IMR-90 (cell line): ENCODE results near the gene AXIN2. TPM values are rescaled to one million over a fixed set of nuclear protein-coding genes. Genes with fewer than 3 reads are reported as not detected.

Experiments
- ATAC-seq: fragments of 200-7000 bp; cut with Tn5 transposase; 2 replicates; pipeline ENCODE4 v1.9.1; 2020; ENCODE audit warnings: low read depth, mild to moderate bottlenecking, moderate library complexity
- BruUV-seq: library from RNA; stranded (reverse); fragments of 400-500 nt; replicated peaks from 2 replicates; lab custom pipeline; 2021; lab: Mats Ljungman, UMichigan
- CTCF ChIA-PET: fragments of 300-600 bp; formaldehyde crosslinking; extraction: SDS; loops from one replicate; lab custom pipeline; 2021; ENCODE audit warnings: antibody characterized with exemption; lab: Yijun Ruan, JAX
- POLR2A ChIA-PET: fragments of 300-600 bp; sonication (Branson Sonifier 250); formaldehyde crosslinking; loops from one replicate; lab custom pipeline; 2022; ENCODE audit warnings: antibody characterized with exemption; ENCODE audit not compliant: unreplicated experiment; lab: Charles Lee
- DNase-seq: peaks from one replicate; pipeline ENCODE4 v3.0.0; 2013
- H2AFZ ChIP-seq: replicated peaks from 2 replicates; pipeline ENCODE3; 2013; ENCODE audit warnings: low read length, mild to moderate bottlenecking; ENCODE audit not compliant: poor library complexity
- H2AK5ac ChIP-seq: 2 replicates; pipeline ENCODE4 v1.6.1; 2013; ENCODE audit warnings: low read depth, low read length, inconsistent platforms
- H2AK9ac ChIP-seq: replicated peaks from 2 replicates; pipeline ENCODE3; 2013; ENCODE audit warnings: mild to moderate bottlenecking, low read depth, low read length, moderate library complexity; ENCODE audit not compliant: poor library complexity
- H2BK120ac ChIP-seq: 2 replicates; pipeline ENCODE4 v1.6.1; 2013; ENCODE audit warnings: low read depth, low read length, inconsistent platforms
- H2BK15ac ChIP-seq: 3 replicates; pipeline ENCODE4 v1.6.1; 2013; ENCODE audit warnings: low read depth, low read length, inconsistent platforms
- H2BK20ac ChIP-seq: 2 replicates; pipeline ENCODE4 v1.6.1; 2013; ENCODE audit warnings: low read depth, mild to moderate bottlenecking, inconsistent platforms, low read length, moderate library complexity
- H2BK5ac ChIP-seq: 2 replicates; pipeline ENCODE4 v1.6.1; 2013; ENCODE audit warnings: mild to moderate bottlenecking, low read depth, low read length, inconsistent platforms; ENCODE audit not compliant: poor library complexity, severe bottlenecking
- H3K14ac ChIP-seq: replicated peaks from 2 replicates; pipeline ENCODE4 v1.6.1; 2013; ENCODE audit warnings: low read depth, low read length, inconsistent platforms
- H3K18ac ChIP-seq: 2 replicates; pipeline ENCODE4 v1.6.1; 2013; ENCODE audit warnings: low read depth, low read length, control low read depth
- H3K23ac ChIP-seq: 2 replicates; pipeline ENCODE4 v1.6.1; 2013; ENCODE audit warnings: low read depth, low read length, inconsistent platforms
- H3K27ac ChIP-seq: 2 replicates; pipeline ENCODE4 v1.5.1; 2013; ENCODE audit warnings: mild to moderate bottlenecking, control low read depth, low read length; ENCODE audit not compliant: insufficient read depth
- H3K27me3 ChIP-seq: 2 replicates; pipeline ENCODE4 v1.6.1; 2013; ENCODE audit warnings: low read length; ENCODE audit not compliant: control insufficient read depth, insufficient read depth
- H3K36me3 ChIP-seq: 2 replicates; pipeline ENCODE4 v1.6.1; 2013; ENCODE audit warnings: low read length, mixed read lengths; ENCODE audit not compliant: control insufficient read depth, insufficient read depth
- H3K4ac ChIP-seq: 2 replicates; pipeline ENCODE4 v1.6.1; 2013; ENCODE audit warnings: low read depth, low read length, inconsistent platforms
- H3K4me1 ChIP-seq: 2 replicates; pipeline ENCODE4 v1.6.1; 2013; ENCODE audit warnings: low read length, mixed read lengths; ENCODE audit not compliant: control insufficient read depth, insufficient read depth
- H3K4me2 ChIP-seq: 2 replicates; pipeline ENCODE4 v1.6.1; 2013; ENCODE audit warnings: low read depth, mild to moderate bottlenecking, control low read depth, low read length, moderate library complexity
- H3K4me3 ChIP-seq: 2 replicates; pipeline ENCODE4 v1.5.1; 2013; ENCODE audit warnings: low read depth, mild to moderate bottlenecking, control low read depth, low read length, moderate library complexity; ENCODE audit not compliant: insufficient read depth
- H3K56ac ChIP-seq: 2 replicates; pipeline ENCODE4 v1.6.1; 2013; ENCODE audit warnings: low read length, inconsistent platforms; ENCODE audit not compliant: insufficient read depth; ENCODE audit errors: extremely low read depth
- H3K79me1 ChIP-seq, 2 experiments: 2 replicates each; pipeline ENCODE4 v1.6.1; 2013; ENCODE audit warnings: low read length in 2 of 2, inconsistent platforms in 1 of 2, low read depth in 1 of 2
- H3K9ac ChIP-seq: 2 replicates; pipeline ENCODE4 v1.6.1; 2013; ENCODE audit warnings: low read depth, low read length, control low read depth
- H3K9me1 ChIP-seq: 2 replicates; pipeline ENCODE4 v1.6.1; 2013; ENCODE audit warnings: low read length, inconsistent platforms; ENCODE audit not compliant: insufficient read depth
- H3K9me3 ChIP-seq: 2 replicates; pipeline ENCODE4 v1.6.1; 2013; ENCODE audit warnings: low read length; ENCODE audit not compliant: control insufficient read depth, insufficient read depth
- H4K20me1 ChIP-seq: 2 replicates; pipeline ENCODE4 v1.6.1; 2013; ENCODE audit warnings: low read length, inconsistent platforms; ENCODE audit not compliant: insufficient read depth
- H4K5ac ChIP-seq: 2 replicates; pipeline ENCODE4 v1.6.1; 2013; ENCODE audit warnings: mild to moderate bottlenecking, low read depth, low read length, control low read depth
- H4K8ac ChIP-seq, 2 experiments: 2 replicates each; pipeline ENCODE4 v1.6.1; 2013; ENCODE audit warnings: low read depth in 2 of 2, low read length in 2 of 2, control low read depth in 1 of 2, inconsistent platforms in 1 of 2
- H4K91ac ChIP-seq: 2 replicates; pipeline ENCODE4 v1.6.1; 2013; ENCODE audit warnings: low read depth, low read length, inconsistent platforms; ENCODE audit not compliant: insufficient read depth
- CEBPB ChIP-seq: IDR thresholded peaks from 2 replicates; pipeline ENCODE4 v1.6.1; 2012; ENCODE audit warnings: low read depth, low read length, improper control_type of control experiment
- MXI1 ChIP-seq: IDR thresholded peaks from 2 replicates; pipeline ENCODE4 v1.6.1; 2012; ENCODE audit warnings: low read depth, mild to moderate bottlenecking, low read length, moderate library complexity, borderline replicate concordance
- WGBS, 2 experiments: methylation state at CpG; one replicate each; pipeline versions ENCODE4 v1.1.5 to v1.1.7; 2013; ENCODE audit warnings: missing lambda C conversion rate in 2 of 2; ENCODE audit not compliant: insufficient read length in 1 of 2; ENCODE audit errors: extremely low coverage in 2 of 2; 5-methylcytosine and 5-hydroxymethylcytosine counted together
- dilution Hi-C: fragments of 300-500 bp; cut with HindIII; formaldehyde crosslinking; loops from one replicate; pipeline ENCODE4 v1.14.3; 2018; ENCODE audit warnings: low sequenced_read_pairs; ENCODE audit not compliant: unreplicated experiment
- in situ Hi-C: fragments of 300-500 bp; cut with MboI; formaldehyde crosslinking; loops from 3 replicates; pipeline ENCODE4 v1.14.3; 2019; ENCODE audit warnings: low sequenced_read_pairs, inconsistent platforms, mixed read lengths
- intact Hi-C: fragments of 100-400 bp; cut with micrococcal nuclease; formaldehyde crosslinking; loops from 2 replicates; pipeline ENCODE4 v1.10.0; 2022
- polyA plus RNA-seq, 3 experiments: library from polyadenylated mRNA; depleted of rRNA; stranded (reverse); fragments of >200 nt; gene quantifications; 2 replicates each; pipeline ENCODE4 v1.2.3, GENCODE V29; 2012; ENCODE audit warnings: low replicate concordance in 1 of 3
- total RNA-seq: library from RNA; depleted of rRNA; stranded (reverse); fragments of >200 nt; gene quantifications from 2 replicates; pipeline ENCODE4 v1.2.3, GENCODE V29; 2012
- TF ChIP-seq, protein P1 (sequence below): fragments of 150-350 bp; IDR thresholded peaks from 2 replicates; pipeline ENCODE4 v1.6.1; 2017; ENCODE audit warnings: mild to moderate bottlenecking, antibody characterized with exemption, low read length, low read depth

The AXIN2 gene
- total and polyA plus RNA-seq, 2 of the 4 experiments (the other 2 are of a cell fraction) = 0.91 to 1.8 TPM

DNA sequence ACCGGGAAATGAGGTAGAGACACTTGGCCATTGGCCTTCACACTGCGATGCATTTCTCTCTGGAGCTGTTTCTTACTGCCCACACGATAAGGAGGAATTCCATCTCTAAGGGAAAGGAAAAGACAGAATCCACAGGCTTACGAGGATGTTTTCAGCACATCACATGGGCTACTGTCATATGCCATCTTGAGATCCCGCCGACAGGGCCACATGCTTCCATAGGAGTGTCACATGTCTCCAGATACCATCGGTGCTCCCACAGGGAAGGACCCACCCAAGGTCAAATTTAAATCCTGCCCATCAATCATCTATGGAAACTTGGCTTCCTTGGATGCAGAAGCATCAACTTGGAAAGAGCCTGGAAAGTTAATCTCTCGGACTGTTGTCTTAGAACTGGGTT is 20.0 kb downstream of the AXIN2 start:
- H2AFZ ChIP-seq = no peak overlapping the region
- intact Hi-C loops = no loop called here
- CTCF ChIA-PET = no interaction called here

More for the DNA sequence above, 20.0 kb downstream of the AXIN2 start:
- WGBS, 2 experiments = 84% methylated on average over 5 of the region's 8 CpGs; no CpG with 5 or more reads in 1 of the 2 experiments
- Histone ChIP-seq H3K4me2 (no peak overlapping the region), H3K36me3 (peaks cover 16% of the 10 kb centered on the region; the same call in 1 of the 2 replicates), H3K4me3 (no peak overlapping the region), H3K9ac (no peak overlapping the region), H3K4me1 (no peaks in the 10 kb centered on the region), H3K79me1 (no peaks in the 10 kb centered on the region), H3K18ac (no peak overlapping the region), H2AK5ac (no peak overlapping the region), H2BK20ac (no peak overlapping the region), H4K8ac (no peak overlapping the region), H3K9me1 (peaks cover under 1% of the 10 kb centered on the region; the same call in 1 of the 2 replicates), H2AK9ac (no peak overlapping the region), H2BK5ac (no peak overlapping the region), H2BK15ac (no peak overlapping the region), H3K9me3 (no peaks in the 10 kb centered on the region), H4K91ac (no peak overlapping the region), H3K23ac (no peak overlapping the region), H3K4ac (no peak overlapping the region), H3K56ac (no peak overlapping the region), H3K14ac (no peak overlapping the region), H2BK120ac (no peak overlapping the region), H4K5ac (no peak overlapping the region), H4K20me1 (no peaks in the 10 kb centered on the region), H3K27ac (no peak overlapping the region), H3K27me3 (no peaks in the 10 kb centered on the region)
- in situ Hi-C loops (no loop called here), dilution Hi-C loops (no loop called here)
- TF ChIP-seq, protein P1, sequence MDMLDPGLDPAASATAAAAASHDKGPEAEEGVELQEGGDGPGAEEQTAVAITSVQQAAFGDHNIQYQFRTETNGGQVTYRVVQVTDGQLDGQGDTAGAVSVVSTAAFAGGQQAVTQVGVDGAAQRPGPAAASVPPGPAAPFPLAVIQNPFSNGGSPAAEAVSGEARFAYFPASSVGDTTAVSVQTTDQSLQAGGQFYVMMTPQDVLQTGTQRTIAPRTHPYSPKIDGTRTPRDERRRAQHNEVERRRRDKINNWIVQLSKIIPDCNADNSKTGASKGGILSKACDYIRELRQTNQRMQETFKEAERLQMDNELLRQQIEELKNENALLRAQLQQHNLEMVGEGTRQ = no peak
- TF ChIP-seq MXI1 (no peak), CEBPB (no peak)
- DNase-seq (no peak), ATAC-seq (no peak)
- no TSS peak for BruUV-seq
- POLR2A ChIA-PET = no interaction called here
